K562 (cell line): ENCODE results near the gene PRKAR1B. TPM values are rescaled to one million over a fixed set of nuclear protein-coding genes. Genes with fewer than 3 reads are reported as not detected.

Experiments used
- ARID3B ChIP-seq: fragments of 250-450 bp; sonication (Bioruptor Pico); IDR thresholded peaks from 2 replicates; pipeline ENCODE4 v1.4.0; 2020; ENCODE audit warnings: borderline replicate concordance
- HLTF ChIP-seq: fragments of 450-650 bp; IDR thresholded peaks from 2 replicates; pipeline ENCODE4 v1.6.1; 2016
- HMGN3 ChIP-seq: IDR thresholded peaks from 2 replicates; pipeline ENCODE4 v1.6.1; 2011; ENCODE audit warnings: borderline replicate concordance, low read depth, mild to moderate bottlenecking, mixed read lengths, low read length; ENCODE audit not compliant: insufficient read length; ENCODE audit errors: extremely low read depth
- IRF2 ChIP-seq: sonication (generic); formaldehyde crosslinking; IDR thresholded peaks from 2 replicates; pipeline ENCODE4 v1.8.1; 2022; ENCODE audit warnings: mild to moderate bottlenecking, missing genetic modification reagents
- JUND ChIP-seq, 2 experiments: IDR thresholded peaks; 2 replicates in 1 of 2; 3 replicates in 1 of 2; pipeline ENCODE4 v1.6.1; 2011; ENCODE audit warnings: borderline replicate concordance in 2 of 2, low read depth in 2 of 2, low read length in 2 of 2, improper control_type of control experiment in 1 of 2, missing biosample characterization in 1 of 2, missing genetic modification characterization in 1 of 2, missing genetic modification reagents in 1 of 2
- KLF13 ChIP-seq: fragments of 450-650 bp; IDR thresholded peaks from 2 replicates; pipeline ENCODE4 v1.6.1; 2016; ENCODE audit warnings: missing genetic modification characterization, low read depth, mild to moderate bottlenecking, missing compliant biosample characterization, moderate library complexity, borderline replicate concordance
- MAZ ChIP-seq, 2 experiments: fragments of 450-650 bp in 1 of 2; sonication (generic) in 1 of 2; formaldehyde crosslinking; IDR thresholded peaks in 1 of 2; conservative IDR thresholded peaks in 1 of 2; 2 replicates each; pipeline versions ENCODE4 v1.4.0 to v1.5.0; 2020; ENCODE audit warnings: mild to moderate bottlenecking in 1 of 2, missing genetic modification reagents in 1 of 2
- MEF2D ChIP-seq: conservative IDR thresholded peaks from 2 replicates; pipeline ENCODE4 v1.6.1; 2016; ENCODE audit warnings: low read depth, missing genetic modification characterization, missing compliant biosample characterization
- MEIS2 ChIP-seq: fragments of 450-650 bp; IDR thresholded peaks from 2 replicates; pipeline ENCODE4 v1.6.1; 2014; ENCODE audit warnings: mild to moderate bottlenecking; ENCODE audit not compliant: partially characterized antibody
- POU5F1 ChIP-seq: fragments of 150-350 bp; IDR thresholded peaks from 2 replicates; pipeline ENCODE4 v1.6.1; 2014; ENCODE audit warnings: borderline replicate concordance, low read length, low read depth, mild to moderate bottlenecking; ENCODE audit not compliant: partially characterized antibody
- SP2 ChIP-seq: IDR thresholded peaks from 2 replicates; pipeline ENCODE4 v1.6.1; 2011; ENCODE audit warnings: mild to moderate bottlenecking, low read depth, low read length, moderate library complexity; ENCODE audit not compliant: poor library complexity, severe bottlenecking; ENCODE audit errors: extremely low read depth
- SPI1 ChIP-seq: IDR thresholded peaks from 2 replicates; pipeline ENCODE4 v1.6.1; 2011; ENCODE audit warnings: low read depth, low read length, control low read depth, borderline replicate concordance
- TAF9B ChIP-seq: fragments of 450-650 bp; IDR thresholded peaks from 2 replicates; pipeline ENCODE4 v1.6.1; 2018; ENCODE audit warnings: mild to moderate bottlenecking; ENCODE audit not compliant: partially characterized antibody
- TRIM28 ChIP-seq: fragments of 450-650 bp; IDR thresholded peaks from 2 replicates; pipeline ENCODE4 v1.6.1; 2017
- VEZF1 ChIP-seq: fragments of 200-800 bp; sonication (Bioruptor generic); IDR thresholded peaks from 2 replicates; pipeline ENCODE4 v1.6.1; 2017; ENCODE audit warnings: missing genetic modification characterization, missing compliant biosample characterization
- ZFP1 ChIP-seq: fragments of 450-650 bp; formaldehyde crosslinking; IDR thresholded peaks from 2 replicates; pipeline ENCODE4 v1.4.0; 2020; ENCODE audit warnings: mild to moderate bottlenecking, mixed read lengths
- ZFPM2 ChIP-seq: fragments of 250-450 bp; sonication (Bioruptor Pico); IDR thresholded peaks from 2 replicates; pipeline ENCODE4 v1.5.1; 2022; ENCODE audit warnings: mild to moderate bottlenecking
- ZNF282 ChIP-seq: sonication (generic); formaldehyde crosslinking; IDR thresholded peaks from 2 replicates; pipeline ENCODE4 v1.8.1; 2023; ENCODE audit warnings: missing genetic modification reagents
- ZNF316 ChIP-seq: fragments of 450-650 bp; IDR thresholded peaks from 2 replicates; pipeline ENCODE4 v1.6.1; 2016
- ZNF699 ChIP-seq: fragments of 250-450 bp; sonication (Bioruptor Pico); IDR thresholded peaks from 2 replicates; pipeline ENCODE4 v1.8.0; 2021; ENCODE audit warnings: mild to moderate bottlenecking, moderate library complexity; ENCODE audit not compliant: insufficient replicate concordance
- ZNF707 ChIP-seq: fragments of 250-450 bp; sonication (Bioruptor Pico); conservative IDR thresholded peaks from 2 replicates; pipeline ENCODE4 v1.8.0; 2022; ENCODE audit warnings: inconsistent platforms, mild to moderate bottlenecking, moderate library complexity
- ZNF764 ChIP-seq: fragments of 250-450 bp; sonication (Bioruptor Pico); IDR thresholded peaks from 2 replicates; pipeline ENCODE4 v1.4.0; 2020; ENCODE audit warnings: low read depth, mild to moderate bottlenecking, moderate library complexity
- polyA plus RNA-seq, 8 experiments: library from polyadenylated mRNA; depleted of rRNA in 4 of 8; stranded (reverse) in 5 of 8; unstranded in 3 of 8; fragments of >200 nt; fragmentation: Nextera tagmentation in 2 of 8; fragmentation: Illumina TruSeq in 1 of 8; extraction: Ambion mirVana in 2 of 8; extraction: Trizol in 1 of 8; gene quantifications; 2 replicates each; pipeline versions ENCODE4 v1.2.1 to v1.2.3, GENCODE V29; 2011 to 2014; ENCODE audit warnings: inconsistent platforms in 1 of 8, missing spikeins in 1 of 8
- total RNA-seq, 7 experiments: library from RNA; depleted of rRNA in 6 of 7; stranded (reverse); fragments of >200 nt in 6 of 7; fragmentation: Illumina TruSeq in 2 of 7; extraction: Trizol in 2 of 7; gene quantifications; 2 replicates each; pipeline versions ENCODE4 v1.2.1 to v1.2.3, GENCODE V29; 2011 to 2021; ENCODE audit warnings: low replicate concordance in 1 of 7
- TF ChIP-seq, protein P1 (sequence below): fragments of 200-800 bp; sonication (Bioruptor generic); IDR thresholded peaks from 2 replicates; pipeline ENCODE4 v1.6.1; 2017; ENCODE audit warnings: missing genetic modification characterization, missing compliant biosample characterization

PRKAR1B gene
- total and polyA plus RNA-seq, 9 of the 15 experiments (the other 6 are each of a cell fraction or from before 2014, with no cell fraction given), result 0.99 to 30.5 (median 12.7) TPM

GRCh38 chr7:602341-603141 lies 124.5 kb downstream of the PRKAR1B start (continued):
- TF ChIP-seq MAZ (CRISPR knock-in tag; conservative IDR thresholded peaks at IDR 0.05 in 1 of 2, IDR thresholded peaks at IDR 0.05 in 1 of 2) (peak in 1 of 2 experiments; percentile 50; a peak in 2 of 4 replicates), HLTF (no peak), ZNF316 (no peak), JUND (IDR thresholded peaks at IDR 0.05; ENCODE audit: borderline replicate concordance, low read depth, low read length) (no peak), JUND (tag; IDR thresholded peaks at IDR 0.05; ENCODE audit: borderline replicate concordance, low read depth, low read length) (no peak; the same call in 2 of the 3 replicates), VEZF1 (CRISPR knock-in tag) (no peak), KLF13 (tag) (peak; percentile 93), ZFPM2 (no peak), TRIM28 (no peak), ZNF699 (no peak), IRF2 (no peak), HMGN3 (no peak), SPI1 (no peak), MEIS2 (no peak), ZNF707 (no peak), SP2 (no peak), ZNF282 (CRISPR knock-in tag) (no peak), ZFP1 (CRISPR knock-in tag) (no peak), TAF9B (peak; percentile 31), ZNF764 (CRISPR knock-in tag) (no peak), ARID3B (CRISPR knock-in tag) (no peak), MEF2D (no peak; the same call in 1 of the 2 replicates), POU5F1 (no peak)
- TF ChIP-seq, protein P1, sequence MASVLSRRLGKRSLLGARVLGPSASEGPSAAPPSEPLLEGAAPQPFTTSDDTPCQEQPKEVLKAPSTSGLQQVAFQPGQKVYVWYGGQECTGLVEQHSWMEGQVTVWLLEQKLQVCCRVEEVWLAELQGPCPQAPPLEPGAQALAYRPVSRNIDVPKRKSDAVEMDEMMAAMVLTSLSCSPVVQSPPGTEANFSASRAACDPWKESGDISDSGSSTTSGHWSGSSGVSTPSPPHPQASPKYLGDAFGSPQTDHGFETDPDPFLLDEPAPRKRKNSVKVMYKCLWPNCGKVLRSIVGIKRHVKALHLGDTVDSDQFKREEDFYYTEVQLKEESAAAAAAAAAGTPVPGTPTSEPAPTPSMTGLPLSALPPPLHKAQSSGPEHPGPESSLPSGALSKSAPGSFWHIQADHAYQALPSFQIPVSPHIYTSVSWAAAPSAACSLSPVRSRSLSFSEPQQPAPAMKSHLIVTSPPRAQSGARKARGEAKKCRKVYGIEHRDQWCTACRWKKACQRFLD, result peak; percentile 83
